Effector memory CD4-positive, alpha-beta T cell (primary cell): ENCODE data around the gene NPFFR1.

Experiments used
- DNase-seq, 3 donors: peaks; one replicate each; pipeline ENCODE4 v3.0.0-alpha.2; 2020
- H3K27ac ChIP-seq: 2 replicates; pipeline ENCODE4 v1.7.0; 2013; ENCODE audit warnings: mild to moderate bottlenecking, low read length, moderate library complexity; ENCODE audit not compliant: insufficient read depth, poor library complexity, severe bottlenecking
- H3K27me3 ChIP-seq: replicated peaks from 2 replicates; pipeline ENCODE4 v1.7.0; 2013; ENCODE audit warnings: mild to moderate bottlenecking, low read length; ENCODE audit not compliant: insufficient read depth, control insufficient read depth, poor library complexity, severe bottlenecking
- H3K36me3 ChIP-seq: 2 replicates; pipeline ENCODE4 v1.7.0; 2013; ENCODE audit warnings: mild to moderate bottlenecking, low read length, moderate library complexity; ENCODE audit not compliant: control insufficient read depth, insufficient read depth
- H3K4me1 ChIP-seq: 2 replicates; pipeline ENCODE4 v1.7.0; 2013; ENCODE audit warnings: low read length, mild to moderate bottlenecking; ENCODE audit not compliant: control insufficient read depth, insufficient read depth, poor library complexity, severe bottlenecking
- H3K4me3 ChIP-seq: 2 replicates; pipeline ENCODE4 v1.7.0; 2013; ENCODE audit warnings: low read length, low read depth, mild to moderate bottlenecking; ENCODE audit not compliant: insufficient read depth, poor library complexity, severe bottlenecking
- H3K9me3 ChIP-seq: 2 replicates; pipeline ENCODE4 v1.7.0; 2013; ENCODE audit warnings: mild to moderate bottlenecking, low read length, moderate library complexity; ENCODE audit not compliant: control insufficient read depth

Gene NPFFR1

DNA sequence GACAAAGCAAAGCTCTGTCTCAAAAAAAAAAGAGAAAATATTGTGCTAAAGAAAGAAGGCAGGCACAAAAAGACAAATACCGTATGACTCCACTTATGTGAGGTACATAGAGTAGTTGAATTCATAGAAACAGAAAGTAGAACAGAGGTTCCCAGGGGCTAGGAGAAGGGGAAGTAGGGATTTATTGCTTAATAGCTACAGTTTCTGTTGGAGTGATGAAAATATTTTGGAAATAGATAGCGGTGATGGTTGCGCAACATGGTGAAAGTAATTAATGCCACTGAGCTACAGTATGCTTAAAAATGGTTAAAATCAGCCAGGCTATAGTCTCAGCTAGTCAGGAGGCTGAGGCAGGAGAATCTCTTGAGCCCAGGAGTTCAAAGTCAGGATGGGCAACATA is 18.5 kb upstream of the NPFFR1 start:
- H3K27ac ChIP-seq = no peak overlapping the region
- no peak overlapping the region for H3K4me3 ChIP-seq
- H3K9me3 ChIP-seq = no peaks in the 10 kb centered on the region
- no peaks in the 10 kb centered on the region for H3K36me3 ChIP-seq
- no peaks in the 10 kb centered on the region for H3K27me3 ChIP-seq
- no peaks in the 10 kb centered on the region for H3K4me1 ChIP-seq
- no peak for DNase-seq

GRCh38 chr10:70300908-70301597 is 17.2 kb upstream of the NPFFR1 start:
- Histone ChIP-seq H3K4me1 (no peaks in the 10 kb centered on the region), H3K36me3 (no peaks in the 10 kb centered on the region), H3K27ac (no peak overlapping the region), H3K9me3 (no peaks in the 10 kb centered on the region), H3K4me3 (no peak overlapping the region), H3K27me3 (no peaks in the 10 kb centered on the region)
- no peak for DNase-seq

GRCh38 chr10:70300461-70300860 is 16.7 kb upstream of the NPFFR1 start:
- H3K27me3 ChIP-seq = no peaks in the 10 kb centered on the region
- no peak for DNase-seq
- no peaks in the 10 kb centered on the region for H3K9me3 ChIP-seq
- no peak overlapping the region for H3K27ac ChIP-seq
- no peaks in the 10 kb centered on the region for H3K4me1 ChIP-seq
- no peak overlapping the region for H3K4me3 ChIP-seq
- H3K36me3 ChIP-seq = no peaks in the 10 kb centered on the region

DNA sequence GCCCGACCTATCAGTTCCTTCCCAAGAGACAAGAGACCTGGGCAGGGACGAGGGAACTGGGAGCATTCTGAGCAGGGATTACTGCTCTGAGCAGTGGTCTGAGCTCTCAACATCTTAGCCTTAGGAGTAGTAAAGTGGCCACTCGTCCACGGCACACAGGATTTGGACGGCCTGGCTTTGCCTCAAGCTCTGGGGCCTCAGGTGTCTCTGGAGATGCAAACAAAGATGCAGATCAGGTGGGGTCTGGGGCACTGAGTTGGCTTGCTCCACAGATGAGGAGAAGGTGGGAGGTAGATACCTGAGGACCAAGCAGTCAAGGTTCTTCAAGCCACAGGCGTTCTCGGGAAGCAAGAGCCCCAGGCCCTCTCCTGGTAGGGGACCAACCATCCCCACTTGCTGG is 16.1 kb upstream of the NPFFR1 start:
- no peak overlapping the region for H3K4me3 ChIP-seq
- no peak for DNase-seq
- no peaks in the 10 kb centered on the region for H3K9me3 ChIP-seq
- H3K27ac ChIP-seq = no peak overlapping the region
- no peaks in the 10 kb centered on the region for H3K27me3 ChIP-seq
- no peaks in the 10 kb centered on the region for H3K36me3 ChIP-seq
- H3K4me1 ChIP-seq = no peaks in the 10 kb centered on the region

- Histone ChIP-seq H3K36me3 (no peaks in the 10 kb centered on the region), H3K9me3 (no peaks in the 10 kb centered on the region), H3K4me1 (no peaks in the 10 kb centered on the region), H3K4me3 (no peak overlapping the region), H3K27me3 (no peaks in the 10 kb centered on the region), H3K27ac (no peak overlapping the region)
- no peak for DNase-seq
These were observed 14.6 kb upstream of the NPFFR1 start for GRCh38 chr10:70298393-70298792.

DNA sequence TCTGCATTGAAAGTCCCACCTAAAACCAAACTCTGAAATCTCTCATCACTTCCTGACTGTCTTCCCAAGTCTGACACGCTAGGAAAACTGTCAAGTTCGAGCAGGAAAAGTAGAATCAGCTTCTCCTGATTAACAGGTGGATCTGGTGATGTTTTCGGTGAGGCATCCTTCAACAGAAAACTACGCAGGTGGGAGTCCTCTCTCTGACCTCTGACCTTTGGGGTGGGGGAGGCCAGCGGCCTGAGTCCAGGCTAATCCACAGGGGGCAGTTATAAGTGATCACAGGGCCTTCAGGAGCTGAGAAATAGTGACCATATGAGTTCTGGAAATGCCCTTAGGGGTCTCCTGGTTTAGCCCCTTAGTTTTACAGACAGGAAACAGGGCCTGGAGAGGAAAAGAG is 13.4 kb upstream of the NPFFR1 start:
- H3K9me3 ChIP-seq = no peaks in the 10 kb centered on the region
- H3K4me1 ChIP-seq = no peaks in the 10 kb centered on the region
- no peaks in the 10 kb centered on the region for H3K27me3 ChIP-seq
- no peak overlapping the region for H3K27ac ChIP-seq
- no peaks in the 10 kb centered on the region for H3K36me3 ChIP-seq
- no peak for DNase-seq
- no peak overlapping the region for H3K4me3 ChIP-seq

DNA sequence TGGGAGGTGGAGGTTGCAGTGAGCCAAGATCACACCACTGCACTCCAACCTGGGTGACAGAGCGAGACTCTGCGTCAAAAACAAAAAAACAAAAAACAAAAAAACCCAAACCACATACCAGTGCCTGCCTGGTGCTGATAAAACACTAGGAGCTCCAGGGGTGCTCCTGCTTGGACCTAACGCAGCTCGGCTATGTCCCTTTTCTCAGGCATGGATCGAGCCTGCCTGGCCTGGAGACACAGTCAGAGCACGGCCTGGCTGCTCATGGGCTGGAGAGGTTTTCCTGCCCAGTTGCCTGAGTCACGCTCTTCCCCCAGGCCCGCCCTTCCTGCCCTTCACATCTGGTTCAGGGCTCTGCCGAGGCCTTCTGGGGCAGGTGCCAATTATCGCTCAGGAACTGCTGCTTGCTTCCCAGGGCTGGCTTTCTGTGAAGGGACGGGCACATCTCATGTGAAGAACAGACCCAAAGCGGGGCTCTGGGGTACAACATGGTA is 12.6 kb upstream of the NPFFR1 start:
- Histone ChIP-seq H3K4me3 (no peak overlapping the region), H3K27me3 (no peaks in the 10 kb centered on the region), H3K27ac (no peak overlapping the region), H3K4me1 (no peaks in the 10 kb centered on the region), H3K9me3 (no peaks in the 10 kb centered on the region), H3K36me3 (no peaks in the 10 kb centered on the region)
- DNase-seq = no peak

- H3K27me3 ChIP-seq = no peaks in the 10 kb centered on the region
- H3K9me3 ChIP-seq = no peaks in the 10 kb centered on the region
- DNase-seq = no peak
- H3K36me3 ChIP-seq = no peaks in the 10 kb centered on the region
- H3K4me3 ChIP-seq = no peak overlapping the region
- H3K4me1 ChIP-seq = no peaks in the 10 kb centered on the region
- no peak overlapping the region for H3K27ac ChIP-seq
These were observed 12.1 kb upstream of the NPFFR1 start for GRCh38 chr10:70295926-70296325.

DNA sequence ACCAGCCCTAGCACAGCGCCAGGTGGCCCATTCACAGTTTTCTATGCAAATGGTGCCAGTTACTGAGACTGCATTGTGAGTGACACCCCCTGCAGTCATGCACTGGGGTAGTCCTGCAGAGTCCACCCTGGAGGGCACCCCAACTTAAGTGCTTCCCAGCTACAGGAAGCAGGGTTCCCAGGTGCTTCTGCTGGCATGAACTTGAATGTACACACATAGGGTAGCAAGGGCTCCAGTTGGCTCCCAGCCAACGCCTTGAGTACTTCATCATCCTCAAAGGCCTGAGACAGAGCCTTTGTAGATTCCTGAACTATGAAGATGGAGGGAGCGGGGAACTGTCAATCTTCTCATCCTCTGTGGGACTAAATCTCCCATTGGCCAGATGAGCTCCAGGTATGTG is 11.5 kb upstream of the NPFFR1 start:
- no peak overlapping the region for H3K4me3 ChIP-seq
- no peak overlapping the region for H3K27ac ChIP-seq
- no peaks in the 10 kb centered on the region for H3K27me3 ChIP-seq

DNA sequence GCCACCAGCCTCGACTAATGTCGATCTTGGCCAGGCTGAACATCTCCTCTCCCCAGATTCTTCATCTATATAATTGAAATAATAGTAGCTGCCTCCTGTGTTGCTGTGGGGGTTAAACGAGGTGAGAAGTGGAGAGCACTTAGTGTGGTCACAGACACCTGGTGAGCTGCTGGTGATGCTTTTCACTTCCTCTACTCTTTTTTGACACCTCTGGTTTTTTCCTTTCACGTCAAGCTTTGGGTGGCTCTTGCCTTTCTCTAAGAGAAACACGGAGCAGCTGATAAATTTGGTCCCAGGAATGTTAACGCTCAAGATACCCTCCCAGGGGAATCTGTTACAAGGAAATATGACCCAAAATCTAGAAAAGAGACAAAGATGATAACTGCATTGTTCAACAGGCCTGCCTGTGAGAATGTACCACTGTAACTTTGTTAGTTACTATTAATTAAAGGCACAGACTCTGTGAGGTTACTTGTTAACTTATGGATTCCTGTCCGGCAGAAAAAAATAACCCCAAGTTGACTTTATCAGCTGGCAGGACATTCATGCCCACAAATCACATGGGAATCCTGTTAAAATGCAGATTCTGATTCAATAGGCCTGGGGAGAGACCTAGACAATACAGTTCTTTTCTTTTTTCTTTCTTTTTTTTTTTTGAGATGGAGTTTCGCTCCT is 9.5 kb upstream of the NPFFR1 start:
- H3K4me3 ChIP-seq = no peak overlapping the region
- DNase-seq = no peak
- H3K27ac ChIP-seq = no peak overlapping the region
- no peaks in the 10 kb centered on the region for H3K9me3 ChIP-seq
- H3K36me3 ChIP-seq = no peaks in the 10 kb centered on the region
- no peaks in the 10 kb centered on the region for H3K27me3 ChIP-seq
- no peaks in the 10 kb centered on the region for H3K4me1 ChIP-seq

More for the DNA sequence above, 11.5 kb upstream of the NPFFR1 start:
- no peak for DNase-seq
- no peaks in the 10 kb centered on the region for H3K4me1 ChIP-seq
- H3K36me3 ChIP-seq = no peaks in the 10 kb centered on the region
- no peaks in the 10 kb centered on the region for H3K9me3 ChIP-seq
